Muscle of leg (tissue), 11 donors: Measurements from ENCODE around the gene UNC13B. TPM values are rescaled to one million over a fixed set of nuclear protein-coding genes. Genes with fewer than 3 reads are reported as not detected.
"Not testable (repeated sequence)": the region's sequence is repeated elsewhere in the genome, so short reads cannot be mapped to it uniquely, and the experiment has no call there.

ENCODE experiments used
- DNase-seq: peaks from one replicate; pipeline ENCODE4 v3.0.0; 2013
- H3K27ac ChIP-seq: one replicate; pipeline ENCODE4 v1.5.1; 2013; ENCODE audit warnings: mild to moderate bottlenecking, low read length, control low read depth
- H3K27me3 ChIP-seq: one replicate; pipeline ENCODE4 v1.6.1; 2013; ENCODE audit warnings: low read length; ENCODE audit not compliant: control insufficient read depth, insufficient read depth
- H3K36me3 ChIP-seq: one replicate; pipeline ENCODE4 v1.6.1; 2013; ENCODE audit warnings: low read length; ENCODE audit not compliant: control insufficient read depth, insufficient read depth
- H3K4me1 ChIP-seq: one replicate; pipeline ENCODE4 v1.6.1; 2013; ENCODE audit warnings: low read length; ENCODE audit not compliant: control insufficient read depth, insufficient read depth
- H3K4me3 ChIP-seq: one replicate; pipeline ENCODE4 v1.5.1; 2013; ENCODE audit warnings: low read length, control low read depth
- H3K9me3 ChIP-seq: replicated peaks from 2 replicates; pipeline ENCODE4 v1.6.1; 2013; ENCODE audit warnings: low read depth, low read length; ENCODE audit not compliant: control insufficient read depth
- WGBS: methylation state at CpG from one replicate; pipeline ENCODE4 v1.1.5; 2013; ENCODE audit warnings: missing lambda C conversion rate; ENCODE audit not compliant: insufficient coverage; 5-methylcytosine and 5-hydroxymethylcytosine counted together
- polyA plus RNA-seq, 8 donors: library from polyadenylated mRNA; unstranded; fragments of 120-200 nt; gene quantifications; one replicate each; pipeline versions ENCODE4 v1.2.1 to v1.2.3, GENCODE V29; 2013; ENCODE audit warnings: inconsistent platforms in 1 of 8, low replicate concordance in 1 of 8; ENCODE audit not compliant: insufficient read length in 8 of 8, insufficient read depth in 1 of 8
- total RNA-seq: library from RNA; stranded (reverse); fragments of 120-200 nt; gene quantifications from one replicate; pipeline ENCODE4 v1.2.4, GENCODE V29; 2013

UNC13B gene
- total and polyA plus RNA-seq, 9 donors = 12.0 to 23.5 (median 15.5) TPM

GRCh38 chr9:35183755-35184480 is 22.1 kb downstream of the UNC13B start:
- not testable (repeated sequence) for H3K4me3 ChIP-seq, H3K36me3 ChIP-seq, H3K27me3 ChIP-seq, H3K9me3 ChIP-seq, H3K4me1 ChIP-seq, H3K27ac ChIP-seq, DNase-seq
- WGBS = 97% methylated on average over 50 of the region's 53 CpGs

- DNase-seq = no peak
- no peaks in the 10 kb centered on the region for H3K36me3 ChIP-seq
- WGBS = no CpG with 5 or more reads among the region's 5 CpGs
- peaks cover 4% of the 10 kb centered on the region for H3K9me3 ChIP-seq
- H3K27me3 ChIP-seq = no peaks in the 10 kb centered on the region
- no peak overlapping the region for H3K27ac ChIP-seq
- no peak overlapping the region for H3K4me3 ChIP-seq
- H3K4me1 ChIP-seq = no peaks in the 10 kb centered on the region
These were observed 24.7 kb downstream of the UNC13B start for GRCh38 chr9:35186524-35186923.

GRCh38 chr9:35190203-35190602 is 28.4 kb downstream of the UNC13B start:
- no peaks in the 10 kb centered on the region for H3K27me3 ChIP-seq
- H3K9me3 ChIP-seq = peaks cover 31% of the 10 kb centered on the region
- no CpG with 5 or more reads among the region's 1 CpG for WGBS
- H3K4me1 ChIP-seq = no peaks in the 10 kb centered on the region
- H3K36me3 ChIP-seq = no peaks in the 10 kb centered on the region
- no peak for DNase-seq
- no peak overlapping the region for H3K4me3 ChIP-seq
- no peak overlapping the region for H3K27ac ChIP-seq

GRCh38 chr9:35191105-35191504 is 29.3 kb downstream of the UNC13B start:
- no peaks in the 10 kb centered on the region for H3K36me3 ChIP-seq
- 100% methylated on average over 1 of the region's 2 CpGs for WGBS
- no peak overlapping the region for H3K27ac ChIP-seq
- H3K4me3 ChIP-seq = no peak overlapping the region
- DNase-seq = no peak
- H3K9me3 ChIP-seq = peaks cover 31% of the 10 kb centered on the region
- no peaks in the 10 kb centered on the region for H3K27me3 ChIP-seq
- H3K4me1 ChIP-seq = no peaks in the 10 kb centered on the region

- no peaks in the 10 kb centered on the region for H3K4me1 ChIP-seq
- no peak for DNase-seq
- no peaks in the 10 kb centered on the region for H3K36me3 ChIP-seq
- no peak overlapping the region for H3K4me3 ChIP-seq
- 75% methylated on average over 2 of the region's 4 CpGs for WGBS
- H3K27ac ChIP-seq = no peak overlapping the region
- peaks cover 31% of the 10 kb centered on the region for H3K9me3 ChIP-seq
- no peaks in the 10 kb centered on the region for H3K27me3 ChIP-seq
These were observed 32.0 kb downstream of the UNC13B start for GRCh38 chr9:35193762-35194161.

- H3K4me1 ChIP-seq = no peaks in the 10 kb centered on the region
These were observed 33.9 kb downstream of the UNC13B start for GRCh38 chr9:35195683-35196082.

GRCh38 chr9:35198191-35198590 is 36.4 kb downstream of the UNC13B start:
- no peak for DNase-seq
- no peaks in the 10 kb centered on the region for H3K36me3 ChIP-seq
- H3K4me1 ChIP-seq = no peaks in the 10 kb centered on the region
- no peak overlapping the region for H3K4me3 ChIP-seq
- no peaks in the 10 kb centered on the region for H3K27me3 ChIP-seq
- peaks cover 11% of the 10 kb centered on the region for H3K9me3 ChIP-seq
- WGBS = 100% methylated on average over 1 of the region's 4 CpGs
- H3K27ac ChIP-seq = no peak overlapping the region

More at GRCh38 chr9:35195683-35196082, 33.9 kb downstream of the UNC13B start:
- Histone ChIP-seq H3K4me3 (no peak overlapping the region), H3K9me3 (peaks cover 31% of the 10 kb centered on the region), H3K27ac (no peak overlapping the region), H3K36me3 (no peaks in the 10 kb centered on the region), H3K27me3 (no peaks in the 10 kb centered on the region)
- no peak for DNase-seq
- WGBS = no CpG with 5 or more reads among the region's 1 CpG

- WGBS = no CpG with 5 or more reads among the region's 2 CpGs
- H3K4me1 ChIP-seq = no peaks in the 10 kb centered on the region
- H3K4me3 ChIP-seq = no peak overlapping the region
- H3K36me3 ChIP-seq = no peaks in the 10 kb centered on the region
- no peaks in the 10 kb centered on the region for H3K27me3 ChIP-seq
- no peak overlapping the region for H3K27ac ChIP-seq
- H3K9me3 ChIP-seq = peaks cover 17% of the 10 kb centered on the region
- no peak for DNase-seq
These were observed 41.7 kb downstream of the UNC13B start for GRCh38 chr9:35203528-35203927.

GRCh38 chr9:35205340-35205739 is 43.5 kb downstream of the UNC13B start:
- Histone ChIP-seq H3K4me3 (no peak overlapping the region), H3K36me3 (no peaks in the 10 kb centered on the region), H3K27me3 (no peaks in the 10 kb centered on the region), H3K4me1 (no peaks in the 10 kb centered on the region), H3K27ac (no peak overlapping the region), H3K9me3 (peaks cover 17% of the 10 kb centered on the region)
- no peak for DNase-seq
- no CpG with 5 or more reads among the region's 1 CpG for WGBS

GRCh38 chr9:35211854-35212253 is 50.0 kb downstream of the UNC13B start:
- Histone ChIP-seq H3K27me3 (no peaks in the 10 kb centered on the region), H3K36me3 (no peaks in the 10 kb centered on the region), H3K9me3 (no peaks in the 10 kb centered on the region), H3K27ac (no peak overlapping the region), H3K4me3 (no peak overlapping the region), H3K4me1 (no peaks in the 10 kb centered on the region)
- 83% methylated on average over 2 of the region's 4 CpGs for WGBS
- DNase-seq = no peak
